B cell (primary cell): Measurements from ENCODE around the gene MARCHF3. TPM values are rescaled to one million over a fixed set of nuclear protein-coding genes. Genes with fewer than 3 reads are reported as not detected.

Experiments used
- ATAC-seq: fragments of 200-7000 bp; cut with Tn5 transposase; one replicate; pipeline ENCODE4 v1.10.0; 2021; ENCODE audit warnings: low read depth, mild to moderate bottlenecking, moderate number of reproducible peaks, moderate library complexity
- CTCF ChIA-PET: fragments of 350-600 bp; sonication (Branson Sonifier 250); formaldehyde crosslinking; loops from one replicate; lab custom pipeline; 2021; ENCODE audit warnings: antibody characterized with exemption, inconsistent platforms; lab: Charles Lee
- POLR2A ChIA-PET: fragments of 350-600 bp; sonication (Branson Sonifier 250); formaldehyde crosslinking; loops from one replicate; lab custom pipeline; 2021; ENCODE audit warnings: antibody characterized with exemption; lab: Charles Lee
- DNase-seq: peaks from one replicate; pipeline ENCODE4 v3.0.0; 2013
- H2AFZ ChIP-seq: 2 replicates; pipeline ENCODE4 v1.6.1; 2012; ENCODE audit warnings: mild to moderate bottlenecking, low read depth, low read length; ENCODE audit not compliant: insufficient read depth, poor library complexity, severe bottlenecking
- H3K27ac ChIP-seq, 2 donors: 1 replicate in 1 of 2; 2 replicates in 1 of 2; pipeline ENCODE4 v1.5.1; 2012 to 2013; ENCODE audit warnings: low read length in 2 of 2, mild to moderate bottlenecking in 2 of 2, moderate library complexity in 1 of 2
- H3K27me3 ChIP-seq, 4 experiments: fragments of 200-600 bp in 1 of 4; sonication (generic) in 1 of 4; replicated peaks in 1 of 4; 1 replicate in 2 of 4; 2 replicates in 2 of 4; pipeline versions ENCODE4 v1.6.1 to v1.7.0; 2013 to 2016; ENCODE audit warnings: low read length in 3 of 4, mild to moderate bottlenecking in 2 of 4, mixed read lengths in 1 of 4, moderate library complexity in 1 of 4; ENCODE audit not compliant: insufficient read depth in 4 of 4, control insufficient read depth in 3 of 4; ENCODE audit errors: control extremely low read depth in 1 of 4
- H3K36me3 ChIP-seq, 2 experiments: replicated peaks in 1 of 2; 1 replicate in 1 of 2; 2 replicates in 1 of 2; pipeline versions ENCODE4 v1.6.1 to v1.7.1; 2013; ENCODE audit warnings: low read length in 1 of 2; ENCODE audit not compliant: insufficient read depth in 2 of 2, control insufficient read depth in 1 of 2; ENCODE audit errors: control extremely low read depth in 1 of 2, extremely low read depth in 1 of 2
- H3K4me1 ChIP-seq, 2 donors: fragments of 200-600 bp in 1 of 2; sonication (generic) in 1 of 2; 1 replicate in 1 of 2; 2 replicates in 1 of 2; pipeline versions ENCODE4 v1.5.1 to v1.6.1; 2013 to 2017; ENCODE audit warnings: low read length in 2 of 2; ENCODE audit not compliant: control insufficient read depth in 2 of 2, insufficient read depth in 2 of 2
- H3K4me2 ChIP-seq: replicated peaks from 2 replicates; pipeline ENCODE3; 2012; ENCODE audit warnings: mild to moderate bottlenecking, low read depth, low read length; ENCODE audit not compliant: poor library complexity, severe bottlenecking
- H3K4me3 ChIP-seq, 5 experiments: fragments of 200-600 bp in 1 of 5; sonication (generic) in 1 of 5; 1 replicate in 3 of 5; 2 replicates in 2 of 5; pipeline versions ENCODE4 v1.5.1 to v1.7.0; 2011 to 2016; ENCODE audit warnings: low read length in 4 of 5, mild to moderate bottlenecking in 4 of 5, low read depth in 2 of 5, control low read depth in 1 of 5, moderate library complexity in 1 of 5; ENCODE audit not compliant: insufficient read depth in 1 of 5; ENCODE audit errors: control extremely low read depth in 1 of 5, extremely low read depth in 1 of 5
- H3K79me2 ChIP-seq: fragments of 200-600 bp; sonication (generic); one replicate; pipeline ENCODE4 v1.6.0; 2016; ENCODE audit warnings: low read length; ENCODE audit not compliant: control insufficient read depth, insufficient read depth
- H3K9ac ChIP-seq: fragments of 200-600 bp; sonication (generic); 2 replicates; pipeline ENCODE4 v1.6.1; 2017; ENCODE audit warnings: mild to moderate bottlenecking, low read length, moderate library complexity
- H3K9me3 ChIP-seq, 3 donors: one replicate each; pipeline versions ENCODE4 v1.6.1 to v1.7.1; 2013; ENCODE audit warnings: low read length in 2 of 3; ENCODE audit not compliant: control insufficient read depth in 2 of 3, insufficient read depth in 1 of 3; ENCODE audit errors: control extremely low read depth in 1 of 3
- H4K20me1 ChIP-seq: 2 replicates; pipeline ENCODE4 v1.6.0; 2012; ENCODE audit warnings: mild to moderate bottlenecking, low read length; ENCODE audit not compliant: insufficient read depth, control insufficient read depth, poor library complexity, severe bottlenecking
- H3K27ac Mint-ChIP-seq: one replicate; pipeline ENCODE4 v1.8.0; 2021; ENCODE audit warnings: mixed read lengths
- H3K27me3 Mint-ChIP-seq: one replicate; pipeline ENCODE4 v1.8.0; 2021; ENCODE audit warnings: mixed read lengths
- H3K4me1 Mint-ChIP-seq: one replicate; pipeline ENCODE4 v1.8.0; 2021; ENCODE audit warnings: mixed read lengths
- H3K4me3 Mint-ChIP-seq: one replicate; pipeline ENCODE4 v1.8.0; 2021; ENCODE audit warnings: mixed read lengths
- H3K9me3 Mint-ChIP-seq: one replicate; pipeline ENCODE4 v1.8.0; 2022; ENCODE audit warnings: mixed read lengths; ENCODE audit not compliant: insufficient read depth
- CTCF ChIP-seq: fragments of 200-600 bp; IDR thresholded peaks from one replicate; pipeline ENCODE4 v1.8.0; 2022; ENCODE audit warnings: antibody characterized with exemption, mild to moderate bottlenecking
- EZH2 ChIP-seq: IDR thresholded peaks from 2 replicates; pipeline ENCODE4 v1.6.1; 2012; ENCODE audit warnings: borderline replicate concordance, low read depth, mild to moderate bottlenecking, moderate library complexity, low read length; ENCODE audit not compliant: insufficient read depth, poor library complexity, severe bottlenecking
- WGBS: methylation state at CpG from one replicate; pipeline ENCODE4 v1.1.5; 2013; ENCODE audit warnings: missing lambda C conversion rate; ENCODE audit not compliant: insufficient coverage; 5-methylcytosine and 5-hydroxymethylcytosine counted together
- intact Hi-C: fragments of 100-400 bp; cut with micrococcal nuclease; formaldehyde crosslinking; loops from one replicate; pipeline ENCODE4 v1.10.0; 2022
- polyA plus RNA-seq: library from polyadenylated mRNA; depleted of rRNA; stranded (reverse); fragments of >200 nt; gene quantifications from 2 replicates; pipeline ENCODE4 v1.2.3, GENCODE V29; 2012
- total RNA-seq, 2 donors: library from RNA; stranded (reverse); fragments of 120-200 nt in 1 of 2; gene quantifications; 1 replicate in 1 of 2; 2 replicates in 1 of 2; pipeline versions ENCODE4 v1.2.3 to v1.2.4, GENCODE V29; 2013 to 2022

Gene MARCHF3
- total and polyA plus RNA-seq, 2 donors (not counting 1 experiment from before 2014, with no cell fraction given), result 31.6 to 35.0 TPM

DNA sequence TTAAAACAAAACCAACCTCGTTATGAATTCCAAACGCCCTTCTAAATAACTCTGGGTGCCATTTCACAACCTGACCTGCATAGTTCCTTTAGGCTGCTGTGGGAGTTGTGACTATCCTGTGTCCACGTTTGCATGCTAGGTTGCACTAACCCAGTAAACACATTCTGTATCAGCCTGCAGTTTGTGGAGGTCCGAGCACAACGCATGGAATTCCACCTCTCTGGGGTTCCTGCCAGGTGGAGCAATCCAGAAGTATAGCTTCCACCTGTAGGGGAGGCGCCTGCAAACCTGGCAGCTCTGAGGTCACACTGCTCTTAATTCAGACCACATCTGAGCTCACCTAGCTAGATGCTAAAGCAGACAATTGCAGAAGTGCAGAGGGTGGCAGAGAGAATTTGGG, 57.2 kb downstream of the MARCHF3 start:
- DNase-seq (peak; percentile 30), ATAC-seq (no peak)
- Mint-ChIP-seq H3K4me1 (peaks cover 76% of the 10 kb centered on the region), H3K27ac (peak overlapping the region; percentile 99), H3K27me3 (no peaks in the 10 kb centered on the region), H3K4me3 (peak overlapping the region; percentile 91), H3K9me3 (no peaks in the 10 kb centered on the region)
- Histone ChIP-seq H3K9ac (peak overlapping the region; percentile 43), H3K27ac (peak overlapping the region; percentile 70 to 97), H3K4me2 (peak overlapping the region; percentile 68), H3K79me2 (peaks cover 60% of the 10 kb centered on the region), H3K4me3 (peak overlapping the region in 1 of 5 experiments; percentile 53), H3K36me3 (no peaks in the 10 kb centered on the region), H2AFZ (no peak overlapping the region), H3K9me3 (no peaks in the 10 kb centered on the region), H3K27me3 (no peaks in the 10 kb centered on the region), H4K20me1 (no peaks in the 10 kb centered on the region), H3K4me1 (peaks cover 72 to 73% of the 10 kb centered on the region in 2 donors)
- TF ChIP-seq EZH2 (no peak), CTCF (no peak)
- CTCF ChIA-PET, result interaction anchor here (1.0 kb wide), 1 partner anchor 26 kb away, joined by 3 read pairs; no protein-coding TSS in a partner anchor
- intact Hi-C loops, result loop anchor here (5.0 kb wide), 1 partner anchor 99 kb away; the partner anchor contains the start of gene C5orf63
- POLR2A ChIA-PET, result no interaction called here
- 81% methylated on average over 5 of the region's 6 CpGs for WGBS
